NB4 (cell line): ENCODE results near the gene CDX2.
"Not testable (repeated sequence)": the region's sequence is repeated elsewhere in the genome, so short reads cannot be mapped to it uniquely, and the experiment has no call there.

Experiments used
- MYC ChIP-seq: IDR thresholded peaks from 2 replicates; pipeline ENCODE4 v1.6.1; 2011; ENCODE audit warnings: low read depth, low read length
- POLR2A ChIP-seq: IDR thresholded peaks from 2 replicates; pipeline ENCODE4 v1.6.1; 2011; ENCODE audit warnings: mild to moderate bottlenecking; ENCODE audit not compliant: insufficient read length; ENCODE audit errors: extremely low read depth
- TF ChIP-seq, protein P1 (sequence below): IDR thresholded peaks from one replicate; pipeline ENCODE4 v1.5.1; 2012; ENCODE audit warnings: low read depth, low read length
- TF ChIP-seq, protein P2 (sequence below): IDR thresholded peaks from 2 replicates; pipeline ENCODE4 v1.6.1; 2011; ENCODE audit warnings: low read depth, low read length

DNA sequence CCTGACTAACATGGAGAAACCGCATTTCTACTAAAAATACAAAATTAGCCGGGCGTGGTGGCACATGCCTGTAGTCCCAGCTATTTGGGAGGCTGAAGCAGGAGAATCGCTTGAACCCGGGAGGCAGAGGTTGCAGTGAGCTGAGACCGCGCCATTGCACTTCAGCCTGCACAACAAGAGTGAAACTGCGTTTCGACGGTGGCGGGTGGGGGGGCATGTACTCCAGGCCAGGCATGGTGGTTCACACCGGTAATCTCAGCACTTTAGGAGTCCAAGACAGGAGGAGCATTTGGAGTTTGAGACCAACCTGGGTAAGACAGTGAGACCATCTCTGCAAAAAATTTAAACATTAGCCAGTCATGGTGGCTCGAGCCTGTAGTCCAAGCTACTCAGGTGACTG lies 4.9 kb downstream of the CDX2 start:
- not testable (repeated sequence) for TF ChIP-seq POLR2A, MYC
- TF ChIP-seq, protein P1, sequence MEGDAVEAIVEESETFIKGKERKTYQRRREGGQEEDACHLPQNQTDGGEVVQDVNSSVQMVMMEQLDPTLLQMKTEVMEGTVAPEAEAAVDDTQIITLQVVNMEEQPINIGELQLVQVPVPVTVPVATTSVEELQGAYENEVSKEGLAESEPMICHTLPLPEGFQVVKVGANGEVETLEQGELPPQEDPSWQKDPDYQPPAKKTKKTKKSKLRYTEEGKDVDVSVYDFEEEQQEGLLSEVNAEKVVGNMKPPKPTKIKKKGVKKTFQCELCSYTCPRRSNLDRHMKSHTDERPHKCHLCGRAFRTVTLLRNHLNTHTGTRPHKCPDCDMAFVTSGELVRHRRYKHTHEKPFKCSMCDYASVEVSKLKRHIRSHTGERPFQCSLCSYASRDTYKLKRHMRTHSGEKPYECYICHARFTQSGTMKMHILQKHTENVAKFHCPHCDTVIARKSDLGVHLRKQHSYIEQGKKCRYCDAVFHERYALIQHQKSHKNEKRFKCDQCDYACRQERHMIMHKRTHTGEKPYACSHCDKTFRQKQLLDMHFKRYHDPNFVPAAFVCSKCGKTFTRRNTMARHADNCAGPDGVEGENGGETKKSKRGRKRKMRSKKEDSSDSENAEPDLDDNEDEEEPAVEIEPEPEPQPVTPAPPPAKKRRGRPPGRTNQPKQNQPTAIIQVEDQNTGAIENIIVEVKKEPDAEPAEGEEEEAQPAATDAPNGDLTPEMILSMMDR: not testable (repeated sequence)
- TF ChIP-seq, protein P2, sequence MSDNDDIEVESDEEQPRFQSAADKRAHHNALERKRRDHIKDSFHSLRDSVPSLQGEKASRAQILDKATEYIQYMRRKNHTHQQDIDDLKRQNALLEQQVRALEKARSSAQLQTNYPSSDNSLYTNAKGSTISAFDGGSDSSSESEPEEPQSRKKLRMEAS: not testable (repeated sequence)
